ENCODE data around the gene ENTPD6.

GRCh38 chr20:25213566-25214425, 18.3 kb downstream of the ENTPD6 start:
- no peak for TF ChIP-seq CTCF (IDR thresholded peaks at IDR 0.05; ENCODE audit: poor library complexity)
- no peak for TF ChIP-seq EZH2 (IDR thresholded peaks at IDR 0.05; ENCODE audit: borderline replicate concordance)
- no peak for TF ChIP-seq EZH2phosphoT487 (IDR thresholded peaks at IDR 0.05; ENCODE audit: low read depth, severe bottlenecking, unreplicated experiment)
